ENCODE data around the gene SCARB1.

DNA sequence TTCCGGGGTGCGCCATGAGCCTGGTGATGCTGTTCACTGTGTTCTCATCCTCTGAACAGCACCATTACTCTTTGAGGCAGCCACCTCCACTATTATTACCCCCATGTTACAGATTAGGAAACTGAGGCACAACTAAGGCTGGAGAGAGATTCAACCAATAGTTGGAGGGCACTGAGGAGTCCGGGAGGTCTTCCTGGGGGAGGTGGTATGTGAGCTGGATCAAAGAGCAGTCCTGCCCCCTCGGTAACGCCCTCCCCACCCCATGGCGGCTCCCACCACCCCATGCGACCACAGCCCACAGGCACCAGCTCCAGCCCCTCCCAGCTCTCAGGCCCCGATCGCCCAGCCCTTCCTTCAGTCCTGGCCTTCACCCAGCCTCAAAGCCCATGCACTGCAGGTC lies 43.5 kb downstream of the SCARB1 start:
- TF ChIP-seq, protein P1, sequence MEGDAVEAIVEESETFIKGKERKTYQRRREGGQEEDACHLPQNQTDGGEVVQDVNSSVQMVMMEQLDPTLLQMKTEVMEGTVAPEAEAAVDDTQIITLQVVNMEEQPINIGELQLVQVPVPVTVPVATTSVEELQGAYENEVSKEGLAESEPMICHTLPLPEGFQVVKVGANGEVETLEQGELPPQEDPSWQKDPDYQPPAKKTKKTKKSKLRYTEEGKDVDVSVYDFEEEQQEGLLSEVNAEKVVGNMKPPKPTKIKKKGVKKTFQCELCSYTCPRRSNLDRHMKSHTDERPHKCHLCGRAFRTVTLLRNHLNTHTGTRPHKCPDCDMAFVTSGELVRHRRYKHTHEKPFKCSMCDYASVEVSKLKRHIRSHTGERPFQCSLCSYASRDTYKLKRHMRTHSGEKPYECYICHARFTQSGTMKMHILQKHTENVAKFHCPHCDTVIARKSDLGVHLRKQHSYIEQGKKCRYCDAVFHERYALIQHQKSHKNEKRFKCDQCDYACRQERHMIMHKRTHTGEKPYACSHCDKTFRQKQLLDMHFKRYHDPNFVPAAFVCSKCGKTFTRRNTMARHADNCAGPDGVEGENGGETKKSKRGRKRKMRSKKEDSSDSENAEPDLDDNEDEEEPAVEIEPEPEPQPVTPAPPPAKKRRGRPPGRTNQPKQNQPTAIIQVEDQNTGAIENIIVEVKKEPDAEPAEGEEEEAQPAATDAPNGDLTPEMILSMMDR (IDR thresholded peaks at IDR 0.05; ENCODE audit: insufficient read depth, low read length) = no peak
- no peak for TF ChIP-seq POLR2AphosphoS5 (IDR thresholded peaks at IDR 0.05; ENCODE audit: low read depth)

Data from HL-60 (cell line).